ENCODE data around the gene USP12.

- no peak for TF ChIP-seq CTCF (IDR thresholded peaks at IDR 0.05)
- TF ChIP-seq POLR2A (IDR thresholded peaks at IDR 0.05), result no peak
These were observed 118.3 kb downstream of the USP12 start for GRCh38 chr13:27053210-27053884.

Measured in thyroid gland (tissue), 4 donors.